Measurements from ENCODE around the gene DUSP6. TPM values are rescaled to one million over a fixed set of nuclear protein-coding genes. Genes with fewer than 3 reads are reported as not detected.
A peak's percentile ranks its signal among the peaks of the same experiment; 100 is the strongest.

DUSP6 gene
- total and polyA plus RNA-seq, 9 of the 15 experiments (the other 6 are each of a cell fraction or from before 2014, with no cell fraction given): 0.04 to 0.60 (median 0.08) TPM; not detected in 2

DNA sequence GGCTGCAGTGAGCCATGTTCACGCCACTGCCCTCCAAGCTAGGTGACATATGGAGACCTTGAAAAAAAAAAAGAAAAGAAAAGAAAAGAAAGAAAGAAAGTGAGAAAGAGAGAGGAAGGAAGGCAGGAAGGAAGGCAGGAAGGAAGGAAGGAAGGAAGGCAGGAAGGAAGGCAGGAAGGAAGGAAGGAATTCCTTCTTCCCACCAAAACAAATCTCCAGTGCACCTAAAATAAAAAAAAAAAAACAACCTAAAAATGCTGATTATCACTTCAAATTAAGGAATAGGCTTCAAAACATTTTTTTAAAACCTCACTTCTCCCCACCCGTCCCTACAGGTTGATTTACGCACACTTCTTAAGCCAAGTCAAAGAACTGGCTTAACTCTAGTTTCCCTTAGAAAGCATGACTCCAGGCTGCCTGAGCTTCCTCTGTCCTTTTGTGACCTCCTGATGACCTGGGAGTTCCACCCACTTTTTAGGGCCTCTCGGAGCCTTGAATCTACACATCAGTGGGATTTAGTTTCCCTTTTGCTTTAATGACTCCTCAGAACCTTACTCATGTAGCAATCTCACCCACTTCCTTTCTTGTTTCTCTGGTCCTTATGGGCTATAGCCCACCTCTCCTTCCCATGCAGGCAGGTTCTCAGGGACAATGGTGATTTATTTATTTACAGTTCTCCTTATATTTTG, 18.6 kb downstream of the DUSP6 start (continued):
- TF ChIP-seq, protein P1, sequence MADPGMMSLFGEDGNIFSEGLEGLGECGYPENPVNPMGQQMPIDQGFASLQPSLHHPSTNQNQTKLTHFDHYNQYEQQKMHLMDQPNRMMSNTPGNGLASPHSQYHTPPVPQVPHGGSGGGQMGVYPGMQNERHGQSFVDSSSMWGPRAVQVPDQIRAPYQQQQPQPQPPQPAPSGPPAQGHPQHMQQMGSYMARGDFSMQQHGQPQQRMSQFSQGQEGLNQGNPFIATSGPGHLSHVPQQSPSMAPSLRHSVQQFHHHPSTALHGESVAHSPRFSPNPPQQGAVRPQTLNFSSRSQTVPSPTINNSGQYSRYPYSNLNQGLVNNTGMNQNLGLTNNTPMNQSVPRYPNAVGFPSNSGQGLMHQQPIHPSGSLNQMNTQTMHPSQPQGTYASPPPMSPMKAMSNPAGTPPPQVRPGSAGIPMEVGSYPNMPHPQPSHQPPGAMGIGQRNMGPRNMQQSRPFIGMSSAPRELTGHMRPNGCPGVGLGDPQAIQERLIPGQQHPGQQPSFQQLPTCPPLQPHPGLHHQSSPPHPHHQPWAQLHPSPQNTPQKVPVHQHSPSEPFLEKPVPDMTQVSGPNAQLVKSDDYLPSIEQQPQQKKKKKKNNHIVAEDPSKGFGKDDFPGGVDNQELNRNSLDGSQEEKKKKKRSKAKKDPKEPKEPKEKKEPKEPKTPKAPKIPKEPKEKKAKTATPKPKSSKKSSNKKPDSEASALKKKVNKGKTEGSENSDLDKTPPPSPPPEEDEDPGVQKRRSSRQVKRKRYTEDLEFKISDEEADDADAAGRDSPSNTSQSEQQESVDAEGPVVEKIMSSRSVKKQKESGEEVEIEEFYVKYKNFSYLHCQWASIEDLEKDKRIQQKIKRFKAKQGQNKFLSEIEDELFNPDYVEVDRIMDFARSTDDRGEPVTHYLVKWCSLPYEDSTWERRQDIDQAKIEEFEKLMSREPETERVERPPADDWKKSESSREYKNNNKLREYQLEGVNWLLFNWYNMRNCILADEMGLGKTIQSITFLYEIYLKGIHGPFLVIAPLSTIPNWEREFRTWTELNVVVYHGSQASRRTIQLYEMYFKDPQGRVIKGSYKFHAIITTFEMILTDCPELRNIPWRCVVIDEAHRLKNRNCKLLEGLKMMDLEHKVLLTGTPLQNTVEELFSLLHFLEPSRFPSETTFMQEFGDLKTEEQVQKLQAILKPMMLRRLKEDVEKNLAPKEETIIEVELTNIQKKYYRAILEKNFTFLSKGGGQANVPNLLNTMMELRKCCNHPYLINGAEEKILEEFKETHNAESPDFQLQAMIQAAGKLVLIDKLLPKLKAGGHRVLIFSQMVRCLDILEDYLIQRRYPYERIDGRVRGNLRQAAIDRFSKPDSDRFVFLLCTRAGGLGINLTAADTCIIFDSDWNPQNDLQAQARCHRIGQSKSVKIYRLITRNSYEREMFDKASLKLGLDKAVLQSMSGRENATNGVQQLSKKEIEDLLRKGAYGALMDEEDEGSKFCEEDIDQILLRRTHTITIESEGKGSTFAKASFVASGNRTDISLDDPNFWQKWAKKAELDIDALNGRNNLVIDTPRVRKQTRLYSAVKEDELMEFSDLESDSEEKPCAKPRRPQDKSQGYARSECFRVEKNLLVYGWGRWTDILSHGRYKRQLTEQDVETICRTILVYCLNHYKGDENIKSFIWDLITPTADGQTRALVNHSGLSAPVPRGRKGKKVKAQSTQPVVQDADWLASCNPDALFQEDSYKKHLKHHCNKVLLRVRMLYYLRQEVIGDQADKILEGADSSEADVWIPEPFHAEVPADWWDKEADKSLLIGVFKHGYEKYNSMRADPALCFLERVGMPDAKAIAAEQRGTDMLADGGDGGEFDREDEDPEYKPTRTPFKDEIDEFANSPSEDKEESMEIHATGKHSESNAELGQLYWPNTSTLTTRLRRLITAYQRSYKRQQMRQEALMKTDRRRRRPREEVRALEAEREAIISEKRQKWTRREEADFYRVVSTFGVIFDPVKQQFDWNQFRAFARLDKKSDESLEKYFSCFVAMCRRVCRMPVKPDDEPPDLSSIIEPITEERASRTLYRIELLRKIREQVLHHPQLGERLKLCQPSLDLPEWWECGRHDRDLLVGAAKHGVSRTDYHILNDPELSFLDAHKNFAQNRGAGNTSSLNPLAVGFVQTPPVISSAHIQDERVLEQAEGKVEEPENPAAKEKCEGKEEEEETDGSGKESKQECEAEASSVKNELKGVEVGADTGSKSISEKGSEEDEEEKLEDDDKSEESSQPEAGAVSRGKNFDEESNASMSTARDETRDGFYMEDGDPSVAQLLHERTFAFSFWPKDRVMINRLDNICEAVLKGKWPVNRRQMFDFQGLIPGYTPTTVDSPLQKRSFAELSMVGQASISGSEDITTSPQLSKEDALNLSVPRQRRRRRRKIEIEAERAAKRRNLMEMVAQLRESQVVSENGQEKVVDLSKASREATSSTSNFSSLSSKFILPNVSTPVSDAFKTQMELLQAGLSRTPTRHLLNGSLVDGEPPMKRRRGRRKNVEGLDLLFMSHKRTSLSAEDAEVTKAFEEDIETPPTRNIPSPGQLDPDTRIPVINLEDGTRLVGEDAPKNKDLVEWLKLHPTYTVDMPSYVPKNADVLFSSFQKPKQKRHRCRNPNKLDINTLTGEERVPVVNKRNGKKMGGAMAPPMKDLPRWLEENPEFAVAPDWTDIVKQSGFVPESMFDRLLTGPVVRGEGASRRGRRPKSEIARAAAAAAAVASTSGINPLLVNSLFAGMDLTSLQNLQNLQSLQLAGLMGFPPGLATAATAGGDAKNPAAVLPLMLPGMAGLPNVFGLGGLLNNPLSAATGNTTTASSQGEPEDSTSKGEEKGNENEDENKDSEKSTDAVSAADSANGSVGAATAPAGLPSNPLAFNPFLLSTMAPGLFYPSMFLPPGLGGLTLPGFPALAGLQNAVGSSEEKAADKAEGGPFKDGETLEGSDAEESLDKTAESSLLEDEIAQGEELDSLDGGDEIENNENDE (IDR thresholded peaks at IDR 0.05; ENCODE audit: low read depth, low read length): no peak
- TF ChIP-seq ESRRA (IDR thresholded peaks at IDR 0.05; ENCODE audit: borderline replicate concordance, low read depth): peak; percentile 67; the same call in 1 of the 2 replicates
- TF ChIP-seq POLR2H (tag; IDR thresholded peaks at IDR 0.05; ENCODE audit: low read depth): no peak
- no peak for TF ChIP-seq STAT5B (CRISPR knock-in tag; IDR thresholded peaks at IDR 0.05)
- TF ChIP-seq GABPA (tag; conservative IDR thresholded peaks at IDR 0.05; ENCODE audit: low read depth): peak; percentile 44; the same call in 1 of the 2 replicates
- TF ChIP-seq ZNF282 (CRISPR knock-in tag; IDR thresholded peaks at IDR 0.05): no peak
- TF ChIP-seq ZNF165 (CRISPR knock-in tag; IDR thresholded peaks at IDR 0.05; ENCODE audit: borderline replicate concordance): no peak
- peak; percentile 95 for TF ChIP-seq HNRNPLL (IDR thresholded peaks at IDR 0.05; ENCODE audit: low read depth, low read length, poor library complexity, severe bottlenecking)
- TF ChIP-seq, protein P2, sequence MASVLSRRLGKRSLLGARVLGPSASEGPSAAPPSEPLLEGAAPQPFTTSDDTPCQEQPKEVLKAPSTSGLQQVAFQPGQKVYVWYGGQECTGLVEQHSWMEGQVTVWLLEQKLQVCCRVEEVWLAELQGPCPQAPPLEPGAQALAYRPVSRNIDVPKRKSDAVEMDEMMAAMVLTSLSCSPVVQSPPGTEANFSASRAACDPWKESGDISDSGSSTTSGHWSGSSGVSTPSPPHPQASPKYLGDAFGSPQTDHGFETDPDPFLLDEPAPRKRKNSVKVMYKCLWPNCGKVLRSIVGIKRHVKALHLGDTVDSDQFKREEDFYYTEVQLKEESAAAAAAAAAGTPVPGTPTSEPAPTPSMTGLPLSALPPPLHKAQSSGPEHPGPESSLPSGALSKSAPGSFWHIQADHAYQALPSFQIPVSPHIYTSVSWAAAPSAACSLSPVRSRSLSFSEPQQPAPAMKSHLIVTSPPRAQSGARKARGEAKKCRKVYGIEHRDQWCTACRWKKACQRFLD (CRISPR knock-in tag; IDR thresholded peaks at IDR 0.05): 0 out of 2 replicates have a peak, but pooled peaks have one; percentile 39
- TF ChIP-seq SPI1 (IDR thresholded peaks at IDR 0.05; ENCODE audit: borderline replicate concordance, low read depth, low read length): peak; percentile 54; the same call in 1 of the 2 replicates
- TF ChIP-seq CHD2 (IDR thresholded peaks at IDR 0.05; ENCODE audit: low read depth, low read length): no peak
- TF ChIP-seq NFRKB (IDR thresholded peaks at IDR 0.05; ENCODE audit: low read depth): no peak
- no peak for TF ChIP-seq ZNF79 (CRISPR knock-in tag; IDR thresholded peaks at IDR 0.05; ENCODE audit: low read depth)
- TF ChIP-seq, protein P3, sequence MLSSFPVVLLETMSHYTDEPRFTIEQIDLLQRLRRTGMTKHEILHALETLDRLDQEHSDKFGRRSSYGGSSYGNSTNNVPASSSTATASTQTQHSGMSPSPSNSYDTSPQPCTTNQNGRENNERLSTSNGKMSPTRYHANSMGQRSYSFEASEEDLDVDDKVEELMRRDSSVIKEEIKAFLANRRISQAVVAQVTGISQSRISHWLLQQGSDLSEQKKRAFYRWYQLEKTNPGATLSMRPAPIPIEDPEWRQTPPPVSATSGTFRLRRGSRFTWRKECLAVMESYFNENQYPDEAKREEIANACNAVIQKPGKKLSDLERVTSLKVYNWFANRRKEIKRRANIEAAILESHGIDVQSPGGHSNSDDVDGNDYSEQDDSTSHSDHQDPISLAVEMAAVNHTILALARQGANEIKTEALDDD (IDR thresholded peaks at IDR 0.05): 0 out of 2 replicates have a peak, but pooled peaks have one; percentile 43
- TF ChIP-seq ZNF316 (IDR thresholded peaks at IDR 0.05): no peak

All from K562 (cell line).